Gastroesophageal sphincter (tissue), 4 donors: Measurements from ENCODE around the gene ARNT2. TPM values are rescaled to one million over a fixed set of nuclear protein-coding genes. Genes with fewer than 3 reads are reported as not detected.
"Not testable (repeated sequence)": the region's sequence is repeated elsewhere in the genome, so short reads cannot be mapped to it uniquely, and the experiment has no call there.

Experiments used
- ATAC-seq: fragments of 150-250 bp; one replicate; pipeline ENCODE4 v1.9.1; 2016; ENCODE audit warnings: mild to moderate bottlenecking, moderate library complexity
- H3K27ac ChIP-seq, 4 donors: fragments of 200-600 bp; sonication (generic) in 3 of 4; 1 replicate in 3 of 4; 2 replicates in 1 of 4; pipeline ENCODE4 v1.5.1; 2016 to 2019
- H3K27me3 ChIP-seq: fragments of 200-600 bp; sonication (generic); one replicate; pipeline ENCODE4 v1.5.1; 2019
- H3K36me3 ChIP-seq, 2 donors: fragments of 200-600 bp; sonication (generic); one replicate each; pipeline ENCODE4 v1.5.1; 2019; ENCODE audit warnings: control low read depth in 1 of 2
- H3K4me1 ChIP-seq, 3 donors: fragments of 200-600 bp; sonication (generic); 1 replicate in 2 of 3; 2 replicates in 1 of 3; pipeline ENCODE4 v1.5.1; 2016 to 2019; ENCODE audit warnings: control low read depth in 2 of 3
- H3K4me3 ChIP-seq, 2 donors: fragments of 200-600 bp; sonication (generic); one replicate each; pipeline ENCODE4 v1.5.1; 2019; ENCODE audit warnings: mild to moderate bottlenecking in 1 of 2, moderate library complexity in 1 of 2
- H3K9me3 ChIP-seq, 3 donors: fragments of 200-600 bp; sonication (generic); one replicate each; pipeline ENCODE4 v1.5.1; 2017 to 2019; ENCODE audit warnings: control low read depth in 2 of 3
- EP300 ChIP-seq: sonication (generic); formaldehyde crosslinking; IDR thresholded peaks from one replicate; pipeline ENCODE4 v1.6.1; 2017; ENCODE audit warnings: antibody characterized with exemption, mild to moderate bottlenecking
- POLR2A ChIP-seq, 2 donors: fragments of 450-650 bp; IDR thresholded peaks; one replicate each; pipeline ENCODE4 v1.6.1; 2017; ENCODE audit warnings: antibody characterized with exemption in 2 of 2, mild to moderate bottlenecking in 2 of 2, moderate library complexity in 1 of 2
- POLR2AphosphoS5 ChIP-seq: sonication (generic); formaldehyde crosslinking; IDR thresholded peaks from one replicate; pipeline ENCODE4 v1.6.1; 2017; ENCODE audit warnings: antibody characterized with exemption
- WGBS, 2 donors: methylation state at CpG; one replicate each; pipeline ENCODE4 v1.1.5; 2018; ENCODE audit warnings: low coverage in 1 of 2; 5-methylcytosine and 5-hydroxymethylcytosine counted together
- total RNA-seq, 4 donors: library from RNA; depleted of rRNA; stranded (reverse); fragments of >200 nt; gene quantifications; one replicate each; pipeline ENCODE4 v1.1.0, GENCODE V29; 2016
- TF ChIP-seq, protein P1 (sequence below), 4 experiments: fragments of 200-600 bp in 2 of 4; fragments of 450-650 bp in 2 of 4; sonication (generic) in 1 of 4; IDR thresholded peaks; one replicate each; pipeline ENCODE4 v1.5.1; 2017 to 2019; ENCODE audit warnings: antibody characterized with exemption in 4 of 4, mild to moderate bottlenecking in 2 of 4, moderate library complexity in 2 of 4

ARNT2 gene
- total RNA-seq, 4 donors from 2014 or later = 6.7 to 11.6 (median 9.4) TPM

DNA sequence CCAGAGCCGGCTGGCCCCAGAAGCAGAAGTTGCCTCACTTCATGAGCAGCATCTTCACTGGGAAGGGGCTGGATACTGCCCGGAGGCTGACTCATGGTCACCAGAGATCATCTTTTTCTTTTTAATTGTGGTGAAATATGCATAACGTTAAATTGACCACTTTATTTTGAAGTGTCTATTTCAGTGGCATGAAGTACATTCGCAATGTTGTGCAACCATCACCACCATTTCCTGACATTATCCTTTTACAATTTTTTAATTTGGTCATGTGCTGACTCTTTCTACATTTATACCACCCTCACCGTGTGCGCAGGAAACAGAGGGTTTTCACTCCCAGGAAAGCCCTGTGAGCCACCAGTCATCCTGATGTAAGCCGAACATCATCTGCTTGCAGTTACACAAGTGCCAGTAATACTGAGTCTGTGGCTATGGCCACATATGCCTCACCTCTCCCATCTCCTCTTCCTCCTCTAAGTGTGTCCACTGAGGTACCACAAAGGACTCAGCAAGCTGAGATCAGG lies 239.3 kb downstream of the ARNT2 start:
- no peaks in the 10 kb centered on the region for H3K36me3 ChIP-seq
- 68 to 78% methylated on average over 2 to 7 of the region's 7 CpGs for WGBS, 2 donors
- H3K27me3 ChIP-seq = no peaks in the 10 kb centered on the region
- ATAC-seq = no peak
- H3K4me3 ChIP-seq = no peak overlapping the region
- no peak overlapping the region for H3K27ac ChIP-seq
- H3K9me3 ChIP-seq = peaks cover 0 to 10% (median 0%) of the 10 kb centered on the region in 3 donors
- H3K4me1 ChIP-seq = no peaks in the 10 kb centered on the region
- TF ChIP-seq POLR2AphosphoS5 (no peak), EP300 (no peak), POLR2A (IDR thresholded peaks at IDR 0.05) (no peak)
- TF ChIP-seq, protein P1, sequence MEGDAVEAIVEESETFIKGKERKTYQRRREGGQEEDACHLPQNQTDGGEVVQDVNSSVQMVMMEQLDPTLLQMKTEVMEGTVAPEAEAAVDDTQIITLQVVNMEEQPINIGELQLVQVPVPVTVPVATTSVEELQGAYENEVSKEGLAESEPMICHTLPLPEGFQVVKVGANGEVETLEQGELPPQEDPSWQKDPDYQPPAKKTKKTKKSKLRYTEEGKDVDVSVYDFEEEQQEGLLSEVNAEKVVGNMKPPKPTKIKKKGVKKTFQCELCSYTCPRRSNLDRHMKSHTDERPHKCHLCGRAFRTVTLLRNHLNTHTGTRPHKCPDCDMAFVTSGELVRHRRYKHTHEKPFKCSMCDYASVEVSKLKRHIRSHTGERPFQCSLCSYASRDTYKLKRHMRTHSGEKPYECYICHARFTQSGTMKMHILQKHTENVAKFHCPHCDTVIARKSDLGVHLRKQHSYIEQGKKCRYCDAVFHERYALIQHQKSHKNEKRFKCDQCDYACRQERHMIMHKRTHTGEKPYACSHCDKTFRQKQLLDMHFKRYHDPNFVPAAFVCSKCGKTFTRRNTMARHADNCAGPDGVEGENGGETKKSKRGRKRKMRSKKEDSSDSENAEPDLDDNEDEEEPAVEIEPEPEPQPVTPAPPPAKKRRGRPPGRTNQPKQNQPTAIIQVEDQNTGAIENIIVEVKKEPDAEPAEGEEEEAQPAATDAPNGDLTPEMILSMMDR (IDR thresholded peaks at IDR 0.05) = no peak

DNA sequence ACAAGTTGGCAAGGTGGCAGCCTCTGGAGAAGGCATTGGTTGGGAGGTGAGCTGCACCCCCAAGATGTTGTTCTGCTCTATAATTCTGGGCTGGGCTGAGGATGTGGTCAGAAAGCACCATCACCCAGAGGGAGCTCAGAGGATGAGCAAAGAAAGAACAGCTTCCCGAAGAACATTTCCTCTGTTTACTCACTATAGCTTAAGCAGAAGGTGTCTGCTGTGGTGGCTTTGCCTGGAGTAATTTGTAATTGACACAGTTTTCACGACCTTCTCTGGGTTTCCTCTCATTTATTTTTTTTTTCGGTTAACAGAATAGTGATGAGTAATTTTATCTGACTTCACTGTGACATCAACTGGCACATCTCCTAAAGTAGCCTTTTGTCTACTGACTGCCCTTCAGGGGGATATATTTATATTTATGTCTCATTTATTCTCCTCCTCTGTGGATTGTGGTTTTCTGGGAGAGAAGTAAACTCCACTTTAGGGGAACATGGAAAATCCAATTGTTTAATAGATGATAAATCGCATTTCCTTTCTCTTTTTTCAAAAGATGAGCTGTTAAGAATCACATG lies 241.4 kb downstream of the ARNT2 start:
- TF ChIP-seq POLR2A (IDR thresholded peaks at IDR 0.05) (no peak), POLR2AphosphoS5 (no peak), EP300 (no peak)
- TF ChIP-seq, protein P1 (IDR thresholded peaks at IDR 0.05) = no peak
- 41 to 61% methylated on average over 4 of the region's 4 CpGs for WGBS, 2 donors
- H3K27ac ChIP-seq = no peak overlapping the region
- no peak overlapping the region for H3K4me3 ChIP-seq
- no peaks in the 10 kb centered on the region for H3K36me3 ChIP-seq
- no peaks in the 10 kb centered on the region for H3K27me3 ChIP-seq
- no peak for ATAC-seq
- peaks cover 0 to 9% (median 0%) of the 10 kb centered on the region in 3 donors for H3K9me3 ChIP-seq
- no peaks in the 10 kb centered on the region for H3K4me1 ChIP-seq

DNA sequence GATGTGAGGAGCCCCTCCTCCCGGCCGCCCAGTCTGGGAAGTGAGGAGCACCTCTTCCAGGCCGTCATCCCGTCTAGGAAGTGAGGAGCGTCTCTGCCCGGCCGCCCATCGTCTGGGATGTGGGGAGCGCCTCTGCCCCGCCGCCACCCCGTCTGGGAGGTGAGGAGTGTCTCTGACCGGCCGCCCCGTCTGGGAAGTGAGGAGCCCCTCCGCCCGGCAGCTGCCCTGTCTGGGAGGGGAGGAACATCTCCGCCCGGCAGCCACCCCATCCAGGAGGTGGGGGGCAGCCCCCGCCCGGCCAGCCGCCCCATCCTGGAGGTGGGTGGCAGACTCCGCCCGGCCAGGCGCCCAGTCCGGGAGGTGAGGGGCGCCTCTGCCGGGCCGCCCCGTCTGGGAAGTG lies 243.2 kb downstream of the ARNT2 start:
- H3K9me3 ChIP-seq = peaks cover 0 to 19% (median 0%) of the 10 kb centered on the region in 3 donors
- not testable (repeated sequence) for H3K4me1 ChIP-seq, H3K27me3 ChIP-seq, H3K27ac ChIP-seq, H3K36me3 ChIP-seq, ATAC-seq, H3K4me3 ChIP-seq
- WGBS, 2 donors = no CpG with 5 or more reads among the region's 30 CpGs

Other genes with a start within 250 kb of the ARNT2 start
- under 1 TPM; 0.27 to 0.85 (median 0.75) TPM for gene CTXND1, start 152.2 kb upstream of the ARNT2 start, total RNA-seq